ENCODE data around the gene TKT.

GRCh38 chr3:53235545-53235944 lies 20.3 kb downstream of the TKT start:
- TF ChIP-seq POLR2AphosphoS5 (IDR thresholded peaks at IDR 0.05) (no peak), CTCF (IDR thresholded peaks at IDR 0.05; ENCODE audit: poor library complexity, severe bottlenecking) (no peak), REST (IDR thresholded peaks at IDR 0.05; ENCODE audit: borderline replicate concordance) (no peak)

Measured in neural cell (in vitro differentiated cells).